CD14-positive monocyte (primary cell): ENCODE data around the gene TMEM178B. TPM values are rescaled to one million over a fixed set of nuclear protein-coding genes. Genes with fewer than 3 reads are reported as not detected.

Experiments used
- DNase-seq, 3 donors: peaks; one replicate each; pipeline ENCODE4 v3.0.0-alpha.2; 2011 to 2022
- H2AFZ ChIP-seq: 2 replicates; pipeline ENCODE4 v1.6.0; 2012; ENCODE audit warnings: mild to moderate bottlenecking, low read depth, low read length, inconsistent platforms; ENCODE audit not compliant: insufficient read depth, poor library complexity, severe bottlenecking
- H3K27ac ChIP-seq, 2 donors: 1 replicate in 1 of 2; 2 replicates in 1 of 2; pipeline ENCODE4 v1.5.1; 2012 to 2013; ENCODE audit warnings: low read length in 2 of 2, control low read depth in 1 of 2, inconsistent platforms in 1 of 2, low read depth in 1 of 2, mild to moderate bottlenecking in 1 of 2
- H3K27me3 ChIP-seq, 2 donors: one replicate each; pipeline versions ENCODE4 v1.6.0 to v1.6.1; 2011 to 2013; ENCODE audit warnings: low read length in 2 of 2; ENCODE audit not compliant: control insufficient read depth in 2 of 2, insufficient read depth in 2 of 2
- H3K36me3 ChIP-seq, 2 donors: replicated peaks in 1 of 2; 1 replicate in 1 of 2; 2 replicates in 1 of 2; pipeline versions ENCODE4 v1.5.1 to v1.6.1; 2012 to 2013; ENCODE audit warnings: low read length in 2 of 2, control low read depth in 1 of 2, inconsistent platforms in 1 of 2, mild to moderate bottlenecking in 1 of 2; ENCODE audit not compliant: insufficient read depth in 2 of 2, control insufficient read depth in 1 of 2
- H3K4me1 ChIP-seq, 2 donors: 1 replicate in 1 of 2; 2 replicates in 1 of 2; pipeline versions ENCODE4 v1.5.1 to v1.6.1; 2012 to 2013; ENCODE audit warnings: low read length in 2 of 2, control low read depth in 1 of 2, inconsistent platforms in 1 of 2, mild to moderate bottlenecking in 1 of 2, moderate library complexity in 1 of 2; ENCODE audit not compliant: insufficient read depth in 2 of 2, control insufficient read depth in 1 of 2
- H3K4me2 ChIP-seq: replicated peaks from 2 replicates; pipeline ENCODE3; 2012; ENCODE audit warnings: low read length, moderate library complexity, mild to moderate bottlenecking; ENCODE audit not compliant: poor library complexity, severe bottlenecking; ENCODE audit errors: extremely low read depth
- H3K4me3 ChIP-seq, 3 experiments: fragments of 200-600 bp in 1 of 3; sonication (generic) in 1 of 3; replicated peaks in 1 of 3; 1 replicate in 2 of 3; 2 replicates in 1 of 3; pipeline ENCODE4 v1.5.1; 2011 to 2013; ENCODE audit warnings: low read length in 3 of 3, mild to moderate bottlenecking in 3 of 3, control low read depth in 2 of 3, low read depth in 2 of 3, inconsistent platforms in 1 of 3, moderate library complexity in 1 of 3
- H3K79me2 ChIP-seq: 2 replicates; pipeline ENCODE4 v1.6.0; 2012; ENCODE audit warnings: mild to moderate bottlenecking, control low read depth, inconsistent platforms, low read length, moderate library complexity; ENCODE audit not compliant: insufficient read depth
- H3K9ac ChIP-seq: 2 replicates; pipeline ENCODE4 v1.6.0; 2017; ENCODE audit warnings: low read length, mild to moderate bottlenecking; ENCODE audit not compliant: insufficient read depth, poor library complexity, severe bottlenecking
- H3K9me3 ChIP-seq, 2 donors: replicated peaks in 1 of 2; 1 replicate in 1 of 2; 2 replicates in 1 of 2; pipeline versions ENCODE4 v1.5.1 to v1.6.1; 2012 to 2013; ENCODE audit warnings: low read length in 2 of 2, control low read depth in 1 of 2; ENCODE audit not compliant: control insufficient read depth in 1 of 2, insufficient read depth in 1 of 2
- H4K20me1 ChIP-seq: 2 replicates; pipeline ENCODE4 v1.6.0; 2012; ENCODE audit warnings: mild to moderate bottlenecking, low read length, control low read depth, moderate library complexity; ENCODE audit not compliant: insufficient read depth
- H3K27ac Mint-ChIP-seq, 7 donors: one replicate each; pipeline ENCODE4 v1.8.0; 2020; ENCODE audit warnings: mild to moderate bottlenecking in 7 of 7, mixed read lengths in 7 of 7, moderate library complexity in 6 of 7, inconsistent platforms in 2 of 7
- H3K27me3 Mint-ChIP-seq, 3 donors: one replicate each; pipeline ENCODE4 v1.8.0; 2021 to 2022; ENCODE audit warnings: low read depth in 3 of 3, mild to moderate bottlenecking in 3 of 3, mixed read lengths in 3 of 3, moderate library complexity in 3 of 3, inconsistent platforms in 1 of 3
- H3K36me3 Mint-ChIP-seq, 2 donors: one replicate each; pipeline ENCODE4 v1.8.0; 2020; ENCODE audit warnings: mixed read lengths in 2 of 2, inconsistent platforms in 1 of 2, mild to moderate bottlenecking in 1 of 2
- H3K4me1 Mint-ChIP-seq: one replicate; pipeline ENCODE4 v1.8.0; 2020; ENCODE audit warnings: mild to moderate bottlenecking, mixed read lengths
- H3K4me3 Mint-ChIP-seq, 2 donors: one replicate each; pipeline ENCODE4 v1.8.0; 2020; ENCODE audit warnings: mild to moderate bottlenecking in 2 of 2, mixed read lengths in 2 of 2, moderate library complexity in 1 of 2
- H3K9me3 Mint-ChIP-seq, 7 donors: one replicate each; pipeline ENCODE4 v1.8.0; 2020 to 2022; ENCODE audit warnings: mixed read lengths in 7 of 7, mild to moderate bottlenecking in 6 of 7, moderate library complexity in 6 of 7, inconsistent platforms in 2 of 7
- WGBS: methylation state at CpG from one replicate; pipeline ENCODE4 v1.1.5; 2013; ENCODE audit warnings: missing lambda C conversion rate; ENCODE audit not compliant: insufficient coverage; 5-methylcytosine and 5-hydroxymethylcytosine counted together
- intact Hi-C, 2 donors: fragments of 100-400 bp; cut with micrococcal nuclease; formaldehyde crosslinking; loops; one replicate each; pipeline versions ENCODE4 v1.15.0 to v1.15.1; 2023
- polyA plus RNA-seq, 3 donors: library from polyadenylated mRNA; depleted of rRNA in 1 of 3; unstranded in 2 of 3; stranded (reverse) in 1 of 3; fragments of 300-500 nt in 2 of 3; fragments of >200 nt in 1 of 3; fragmentation: Illumina TruSeq in 2 of 3; gene quantifications; 1 replicate in 2 of 3; 2 replicates in 1 of 3; pipeline ENCODE4 v1.2.3, GENCODE V29; 2012 to 2021
- TF ChIP-seq, protein P1 (sequence below): fragments of 200-600 bp; IDR thresholded peaks from one replicate; pipeline ENCODE4 v1.8.0; 2022; ENCODE audit warnings: antibody characterized with exemption, mild to moderate bottlenecking

Gene TMEM178B
- polyA plus RNA-seq, 3 donors: not detected

DNA sequence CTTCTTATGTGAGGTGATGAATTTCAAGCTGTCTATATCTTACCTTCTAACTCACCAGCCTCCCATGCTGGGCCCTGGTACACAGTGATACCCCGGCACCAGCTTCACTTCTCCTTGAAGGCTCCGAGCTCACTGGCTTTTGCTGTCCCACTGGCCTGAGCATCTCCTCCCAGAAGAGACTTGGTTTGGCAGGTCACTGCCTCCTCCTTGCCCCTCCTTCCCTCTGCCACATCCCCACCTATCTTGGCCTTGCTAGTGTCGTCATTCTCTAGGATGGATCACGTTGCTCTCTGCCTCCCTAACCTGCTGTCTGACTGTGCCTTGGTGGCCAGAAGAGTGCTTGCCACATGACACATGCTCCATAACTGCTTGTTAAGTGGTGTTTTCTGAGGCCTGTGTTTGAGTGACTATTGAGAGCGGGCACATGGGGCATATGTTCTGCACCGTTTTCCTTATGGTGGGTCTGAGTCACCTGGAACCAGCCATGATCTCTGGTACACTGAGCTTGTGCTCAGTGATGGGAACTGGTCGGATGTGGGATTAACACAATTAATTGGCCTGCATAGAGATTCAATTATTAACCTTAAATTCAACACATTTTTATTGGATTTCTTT lies 86.5 kb downstream of the TMEM178B start:
- H3K27ac Mint-ChIP-seq: no peak overlapping the region
- WGBS: 89% methylated on average over 6 of the region's 7 CpGs

DNA sequence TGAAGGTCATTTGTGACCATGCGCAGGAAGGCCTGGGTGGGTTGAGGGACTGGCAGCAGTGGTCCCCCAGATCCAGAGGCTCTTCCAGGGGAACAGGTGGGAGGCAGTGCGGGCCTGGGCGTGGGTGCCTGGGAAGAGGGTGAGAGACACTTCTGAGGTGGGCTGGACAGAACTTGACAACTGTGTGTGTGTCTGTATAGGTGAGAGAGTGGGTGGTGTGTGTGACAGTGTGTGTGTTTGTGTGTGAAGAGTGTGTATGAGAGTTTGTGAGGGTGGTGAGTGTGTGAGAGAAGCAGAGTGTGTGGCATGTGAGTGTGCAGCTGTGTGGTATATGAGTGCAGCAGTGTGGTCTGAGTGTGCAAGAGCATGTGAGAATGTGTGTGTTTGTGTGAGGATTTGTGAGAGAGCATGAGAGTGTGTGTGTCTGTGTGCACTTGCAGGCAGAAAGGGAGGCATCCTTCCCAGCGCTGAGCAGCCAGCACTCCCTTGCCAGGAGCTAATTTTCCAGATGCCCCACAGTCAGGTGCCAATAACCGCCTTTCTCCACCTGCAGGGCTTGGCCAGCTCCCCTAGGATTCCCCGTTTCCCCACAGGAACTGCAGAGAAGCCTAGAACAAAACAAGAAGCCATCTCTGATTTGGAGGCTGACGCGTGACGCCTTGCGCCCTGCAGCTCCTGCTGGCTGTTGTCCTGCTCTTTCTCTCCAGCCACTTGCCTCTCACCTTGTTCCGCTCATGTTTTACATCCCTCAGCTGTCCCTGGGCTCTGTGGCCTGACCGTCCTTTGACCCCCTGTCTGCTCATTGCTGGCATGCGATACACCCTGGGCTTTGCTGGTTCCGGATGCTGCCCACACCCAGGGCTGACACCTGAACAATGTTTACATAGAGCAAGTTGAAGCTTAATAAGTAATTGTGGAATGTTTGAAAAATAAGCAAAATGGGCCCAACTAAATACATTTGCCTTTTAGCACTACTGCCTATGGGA lies 88.0 kb downstream of the TMEM178B start:
- Histone ChIP-seq H3K4me1 (peaks cover 14 to 21% of the 10 kb centered on the region in 2 donors), H3K4me2 (no peak overlapping the region), H3K27ac (no peak overlapping the region), H3K4me3 (no peak overlapping the region), H3K9me3 (no peaks in the 10 kb centered on the region), H3K27me3 (peaks cover 0 to 2% of the 10 kb centered on the region in 2 donors), H2AFZ (no peak overlapping the region), H3K9ac (no peak overlapping the region), H4K20me1 (no peaks in the 10 kb centered on the region), H3K79me2 (no peaks in the 10 kb centered on the region), H3K36me3 (no peaks in the 10 kb centered on the region)
- 97% methylated on average over 14 of the region's 14 CpGs for WGBS
- H3K27ac Mint-ChIP-seq: no peak overlapping the region
- DNase-seq: no peak
- TF ChIP-seq, protein P1, sequence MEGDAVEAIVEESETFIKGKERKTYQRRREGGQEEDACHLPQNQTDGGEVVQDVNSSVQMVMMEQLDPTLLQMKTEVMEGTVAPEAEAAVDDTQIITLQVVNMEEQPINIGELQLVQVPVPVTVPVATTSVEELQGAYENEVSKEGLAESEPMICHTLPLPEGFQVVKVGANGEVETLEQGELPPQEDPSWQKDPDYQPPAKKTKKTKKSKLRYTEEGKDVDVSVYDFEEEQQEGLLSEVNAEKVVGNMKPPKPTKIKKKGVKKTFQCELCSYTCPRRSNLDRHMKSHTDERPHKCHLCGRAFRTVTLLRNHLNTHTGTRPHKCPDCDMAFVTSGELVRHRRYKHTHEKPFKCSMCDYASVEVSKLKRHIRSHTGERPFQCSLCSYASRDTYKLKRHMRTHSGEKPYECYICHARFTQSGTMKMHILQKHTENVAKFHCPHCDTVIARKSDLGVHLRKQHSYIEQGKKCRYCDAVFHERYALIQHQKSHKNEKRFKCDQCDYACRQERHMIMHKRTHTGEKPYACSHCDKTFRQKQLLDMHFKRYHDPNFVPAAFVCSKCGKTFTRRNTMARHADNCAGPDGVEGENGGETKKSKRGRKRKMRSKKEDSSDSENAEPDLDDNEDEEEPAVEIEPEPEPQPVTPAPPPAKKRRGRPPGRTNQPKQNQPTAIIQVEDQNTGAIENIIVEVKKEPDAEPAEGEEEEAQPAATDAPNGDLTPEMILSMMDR: no peak
- peaks cover 0 to 6% (median 0%) of the 10 kb centered on the region in 7 donors for H3K9me3 Mint-ChIP-seq
- no peaks in the 10 kb centered on the region for H3K36me3 Mint-ChIP-seq
- peaks cover 22% of the 10 kb centered on the region for H3K4me1 Mint-ChIP-seq
- intact Hi-C loops: no loop called here
- H3K27me3 Mint-ChIP-seq: peaks cover 2 to 7% (median 4%) of the 10 kb centered on the region in 3 donors
- no peak overlapping the region for H3K4me3 Mint-ChIP-seq

More for the DNA sequence above, 86.5 kb downstream of the TMEM178B start:
- Mint-ChIP-seq H3K4me1 (peaks cover 26% of the 10 kb centered on the region), H3K36me3 (no peaks in the 10 kb centered on the region), H3K4me3 (no peak overlapping the region), H3K27me3 (peaks cover 2 to 7% (median 4%) of the 10 kb centered on the region in 3 donors), H3K9me3 (peaks cover 0 to 6% (median under 1%) of the 10 kb centered on the region in 7 donors)
- intact Hi-C loops: no loop called here
- no peaks in the 10 kb centered on the region for H4K20me1 ChIP-seq
- no peaks in the 10 kb centered on the region for H3K27me3 ChIP-seq
- H3K36me3 ChIP-seq: no peaks in the 10 kb centered on the region
- H3K4me1 ChIP-seq: peaks cover 18 to 29% of the 10 kb centered on the region in 2 donors
- H3K9ac ChIP-seq: no peak overlapping the region
- DNase-seq: no peak
- H3K4me3 ChIP-seq: no peak overlapping the region
- no peaks in the 10 kb centered on the region for H3K9me3 ChIP-seq
- H2AFZ ChIP-seq: no peak overlapping the region
- H3K4me2 ChIP-seq: no peak overlapping the region
- no peaks in the 10 kb centered on the region for H3K79me2 ChIP-seq
- no peak overlapping the region for H3K27ac ChIP-seq
- TF ChIP-seq, protein P1: no peak
